ENCODE results near the gene NUDT22. TPM values are rescaled to one million over a fixed set of nuclear protein-coding genes. Genes with fewer than 3 reads are reported as not detected.

NUDT22 gene
- total RNA-seq, 1 donor, result 19.4 TPM

DNA sequence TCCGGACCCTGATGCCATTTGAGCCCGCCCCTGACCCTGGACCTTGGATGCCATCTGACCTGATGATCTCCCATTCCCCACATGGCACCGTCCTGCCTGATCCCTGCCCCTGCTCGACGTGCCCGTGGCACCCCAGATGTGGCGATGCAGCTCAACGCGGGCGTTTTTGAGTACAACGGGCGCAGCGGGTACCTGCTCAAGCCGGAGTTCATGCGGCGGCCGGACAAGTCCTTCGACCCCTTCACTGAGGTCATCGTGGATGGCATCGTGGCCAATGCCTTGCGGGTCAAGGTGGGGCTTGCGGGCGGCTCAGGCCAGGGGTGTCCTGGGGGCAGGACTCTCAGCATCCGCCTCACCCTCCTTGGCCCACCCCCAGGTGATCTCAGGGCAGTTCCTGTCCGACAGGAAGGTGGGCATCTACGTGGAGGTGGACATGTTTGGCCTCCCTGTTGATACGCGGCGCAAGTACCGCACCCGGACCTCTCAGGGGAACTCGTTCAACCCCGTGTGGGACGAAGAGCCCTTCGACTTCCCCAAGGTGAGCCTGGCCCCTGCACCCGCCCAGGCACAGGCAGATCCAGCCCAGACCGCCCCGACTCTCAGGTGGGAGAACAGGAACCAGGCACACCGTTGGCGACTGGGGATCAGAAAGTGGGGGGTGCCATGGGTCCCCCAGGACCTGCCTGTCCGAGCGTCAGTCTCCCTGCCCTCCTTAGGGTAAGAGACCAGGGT is 36.4 kb downstream of the NUDT22 start:
- Histone ChIP-seq H3K4me3 (ENCODE audit: low read length) (no peak overlapping the region), H3K4me1 (ENCODE audit: insufficient read depth, low read length) (peaks cover under 1% of the 10 kb centered on the region), H3K27me3 (ENCODE audit: insufficient read depth, low read length) (no peaks in the 10 kb centered on the region), H3K9me3 (ENCODE audit: low read depth, low read length) (no peaks in the 10 kb centered on the region)

GRCh38 chr11:64263021-64263946 is 37.2 kb downstream of the NUDT22 start:
- H3K9me3 ChIP-seq (ENCODE audit: low read depth, low read length), result no peaks in the 10 kb centered on the region
- H3K4me1 ChIP-seq (ENCODE audit: insufficient read depth, low read length), result peaks cover 9% of the 10 kb centered on the region
- H3K4me3 ChIP-seq (ENCODE audit: low read length), result no peak overlapping the region
- H3K27me3 ChIP-seq (ENCODE audit: insufficient read depth, low read length), result no peaks in the 10 kb centered on the region

DNA sequence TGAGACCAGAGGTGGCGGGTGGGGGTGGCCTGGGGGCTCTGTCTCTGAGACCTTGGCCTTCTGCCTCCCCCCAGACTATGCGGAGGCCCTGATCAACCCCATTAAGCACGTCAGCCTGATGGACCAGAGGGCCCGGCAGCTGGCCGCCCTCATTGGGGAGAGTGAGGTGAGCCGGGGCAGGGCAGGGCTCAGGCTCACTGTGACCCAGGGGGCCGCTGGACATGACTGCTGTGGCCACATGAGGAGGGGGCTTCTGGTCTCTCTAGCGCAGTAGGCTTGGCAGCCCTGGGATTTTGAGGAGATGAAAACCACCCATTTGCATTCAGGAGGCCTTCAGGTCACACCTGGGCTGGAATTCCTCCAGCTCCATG is 37.9 kb downstream of the NUDT22 start:
- Histone ChIP-seq H3K4me1 (ENCODE audit: insufficient read depth, low read length) (peaks cover 16% of the 10 kb centered on the region), H3K4me3 (ENCODE audit: low read length) (no peak overlapping the region), H3K9me3 (ENCODE audit: low read depth, low read length) (no peaks in the 10 kb centered on the region), H3K27me3 (ENCODE audit: insufficient read depth, low read length) (no peaks in the 10 kb centered on the region)

GRCh38 chr11:64264371-64264852 is 38.3 kb downstream of the NUDT22 start:
- no peaks in the 10 kb centered on the region for H3K27me3 ChIP-seq (ENCODE audit: insufficient read depth, low read length)
- H3K4me1 ChIP-seq (ENCODE audit: insufficient read depth, low read length), result peaks cover 20% of the 10 kb centered on the region
- no peaks in the 10 kb centered on the region for H3K9me3 ChIP-seq (ENCODE audit: low read depth, low read length)
- no peak overlapping the region for H3K4me3 ChIP-seq (ENCODE audit: low read length)

GRCh38 chr11:64265176-64266160 is 39.4 kb downstream of the NUDT22 start:
- Histone ChIP-seq H3K4me1 (ENCODE audit: insufficient read depth, low read length) (peaks cover 22% of the 10 kb centered on the region), H3K27me3 (ENCODE audit: insufficient read depth, low read length) (no peaks in the 10 kb centered on the region), H3K9me3 (ENCODE audit: low read depth, low read length) (no peaks in the 10 kb centered on the region), H3K4me3 (ENCODE audit: low read length) (no peak overlapping the region)

- no peak overlapping the region for H3K4me3 ChIP-seq (ENCODE audit: low read length)
- H3K27me3 ChIP-seq (ENCODE audit: insufficient read depth, low read length), result no peaks in the 10 kb centered on the region
- no peaks in the 10 kb centered on the region for H3K9me3 ChIP-seq (ENCODE audit: low read depth, low read length)
- H3K4me1 ChIP-seq (ENCODE audit: insufficient read depth, low read length), result peaks cover 26% of the 10 kb centered on the region
These were observed 40.3 kb downstream of the NUDT22 start for GRCh38 chr11:64266339-64266738.

DNA sequence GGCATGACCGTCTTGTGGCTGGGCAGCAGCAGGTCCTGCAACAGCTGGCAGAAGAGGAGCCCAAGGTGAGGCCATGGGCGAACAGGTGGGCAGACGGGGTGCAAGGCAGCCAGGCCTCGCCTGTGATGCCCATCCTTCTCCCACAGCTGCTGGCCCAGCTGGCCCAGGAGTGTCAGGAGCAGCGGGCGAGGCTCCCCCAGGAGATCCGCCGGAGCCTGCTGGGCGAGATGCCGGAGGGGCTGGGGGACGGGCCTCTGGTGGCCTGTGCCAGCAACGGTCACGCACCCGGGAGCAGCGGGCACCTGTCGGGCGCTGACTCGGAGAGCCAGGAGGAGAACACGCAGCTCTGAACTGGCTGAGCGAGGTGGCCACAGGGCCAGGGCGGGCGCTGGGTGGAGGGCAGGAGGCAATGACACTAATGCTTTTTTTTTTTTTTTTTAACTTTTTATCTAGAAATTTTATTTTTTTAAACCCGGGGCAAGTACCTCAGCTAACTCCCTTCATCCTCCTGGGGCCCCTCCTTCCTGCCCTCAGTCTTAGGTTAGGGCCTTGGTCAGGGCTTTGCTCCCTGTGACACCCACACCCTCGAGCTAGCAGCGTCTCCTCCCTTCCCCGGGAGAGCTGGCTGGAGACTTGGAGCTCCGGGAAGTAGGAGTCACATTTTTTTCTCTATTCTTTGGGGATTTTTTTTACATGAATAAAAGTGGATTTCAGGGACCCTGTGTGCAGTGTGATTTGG is 41.3 kb downstream of the NUDT22 start:
- peaks cover 35% of the 10 kb centered on the region for H3K4me1 ChIP-seq (ENCODE audit: insufficient read depth, low read length)
- no peak overlapping the region for H3K4me3 ChIP-seq (ENCODE audit: low read length)
- no peaks in the 10 kb centered on the region for H3K9me3 ChIP-seq (ENCODE audit: low read depth, low read length)
- H3K27me3 ChIP-seq (ENCODE audit: insufficient read depth, low read length), result no peaks in the 10 kb centered on the region

DNA sequence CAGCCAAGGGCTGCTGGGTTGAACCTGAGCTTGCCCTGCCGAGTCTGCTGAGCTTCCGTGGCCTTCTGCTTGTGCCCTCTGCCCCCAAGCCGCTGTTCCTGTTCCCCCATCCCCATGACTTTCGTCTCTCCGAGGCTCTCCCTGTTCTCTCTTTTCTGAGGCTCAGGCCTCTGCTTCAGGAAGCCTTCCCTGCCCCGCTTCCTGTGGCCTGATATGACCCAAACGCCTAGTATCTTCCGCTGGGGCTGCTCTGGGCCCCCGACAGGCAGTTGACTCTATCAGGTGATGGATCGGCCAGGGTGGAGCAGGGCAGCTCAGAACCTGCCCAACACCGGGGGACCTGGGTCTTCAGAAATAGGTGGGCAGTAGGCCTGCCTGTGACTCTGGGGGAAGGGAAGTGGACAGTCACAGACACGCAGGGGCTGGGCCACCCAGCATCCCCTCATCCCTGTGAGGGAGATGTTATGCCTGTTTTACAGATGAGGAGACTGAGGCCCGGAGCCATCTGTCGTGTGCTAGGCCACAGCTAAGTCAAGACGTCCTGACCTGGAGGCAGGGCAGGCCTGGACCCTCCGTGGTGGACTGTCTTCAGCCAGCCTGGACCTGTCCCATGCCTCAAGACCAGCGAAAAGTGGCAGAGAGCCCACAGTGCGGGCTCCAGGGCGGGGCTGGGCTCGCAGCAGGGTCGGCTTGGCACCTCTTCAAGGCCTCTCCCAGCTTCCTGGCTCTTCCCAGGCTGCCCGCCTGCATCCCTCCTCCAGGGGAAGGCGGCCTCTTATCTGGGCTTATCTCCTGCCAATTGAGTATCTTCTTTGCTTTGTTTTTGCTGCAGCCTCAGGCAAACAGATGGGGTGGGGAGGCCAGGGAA is 42.2 kb downstream of the NUDT22 start:
- Histone ChIP-seq H3K4me1 (ENCODE audit: insufficient read depth, low read length) (peaks cover 35% of the 10 kb centered on the region), H3K4me3 (ENCODE audit: low read length) (peak overlapping the region; percentile 66), H3K27me3 (ENCODE audit: insufficient read depth, low read length) (no peaks in the 10 kb centered on the region), H3K9me3 (ENCODE audit: low read depth, low read length) (no peaks in the 10 kb centered on the region)

DNA sequence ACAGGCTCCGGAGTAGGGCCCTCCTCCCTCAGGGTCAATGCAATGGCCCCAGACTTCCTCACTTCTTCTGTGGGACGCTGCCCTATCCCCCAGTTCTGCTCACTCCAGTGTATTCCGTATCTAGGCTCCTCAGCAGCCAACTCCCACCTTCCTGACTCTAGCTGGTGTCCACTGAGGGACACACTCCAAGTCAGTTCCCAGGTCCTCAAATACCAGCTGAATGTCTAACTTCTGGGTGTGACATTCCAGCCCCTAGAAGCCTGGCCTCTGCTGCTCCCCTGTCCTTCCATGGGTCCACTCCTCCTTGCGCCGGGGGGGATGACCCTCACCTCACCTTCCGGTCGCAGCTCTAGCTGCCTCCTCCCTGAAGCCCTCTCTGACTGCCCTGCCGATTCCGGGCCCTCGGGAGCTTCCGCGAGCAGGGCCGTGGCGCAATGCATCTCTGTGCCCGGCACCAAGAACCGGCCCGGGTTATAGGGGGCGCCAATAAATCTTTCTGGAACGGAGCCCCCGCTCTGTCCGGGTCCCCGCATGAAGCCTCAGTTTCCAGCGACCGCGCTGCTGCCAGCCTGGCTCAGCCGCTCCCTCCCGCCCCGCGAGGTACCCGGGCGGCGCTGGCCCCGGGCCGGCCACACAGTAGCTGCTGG is 42.9 kb downstream of the NUDT22 start:
- Histone ChIP-seq H3K9me3 (ENCODE audit: low read depth, low read length) (no peaks in the 10 kb centered on the region), H3K27me3 (ENCODE audit: insufficient read depth, low read length) (no peaks in the 10 kb centered on the region), H3K4me1 (ENCODE audit: insufficient read depth, low read length) (peaks cover 35% of the 10 kb centered on the region), H3K4me3 (ENCODE audit: low read length) (peak overlapping the region; percentile 66)

DNA sequence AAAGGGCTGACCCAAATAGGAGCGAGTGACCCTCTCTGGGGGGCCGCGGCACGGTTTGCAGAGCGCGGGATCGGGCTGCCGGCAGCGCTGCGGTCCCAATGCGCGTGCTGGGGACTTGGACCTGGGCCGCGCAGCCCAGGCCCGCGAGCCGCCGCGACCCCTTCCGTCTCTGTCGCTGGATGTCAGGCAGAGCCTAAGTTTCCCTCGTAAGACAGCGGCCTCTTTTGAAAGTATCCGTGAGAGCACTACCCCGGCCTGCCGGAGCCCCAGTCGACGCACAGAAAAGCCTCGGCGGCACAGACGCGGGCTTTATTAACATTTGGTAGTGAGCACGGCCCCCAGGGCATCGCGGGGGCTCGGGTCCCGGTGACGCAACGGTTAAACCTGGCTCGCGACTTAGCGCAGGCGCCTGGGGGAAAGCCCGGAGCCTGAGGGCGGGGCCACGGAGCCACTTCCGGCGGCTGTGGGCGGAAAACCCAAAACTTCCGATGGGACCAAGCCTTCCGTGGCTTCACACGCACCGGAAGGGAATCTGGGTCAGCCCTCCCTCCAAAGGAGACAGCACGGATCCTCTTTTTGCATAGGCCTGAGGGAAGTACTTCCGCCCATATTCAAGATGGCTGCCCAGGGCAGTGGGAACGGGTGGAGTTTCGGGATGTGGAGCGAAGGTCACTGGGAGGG is 43.6 kb downstream of the NUDT22 start:
- Histone ChIP-seq H3K9me3 (ENCODE audit: low read depth, low read length) (no peaks in the 10 kb centered on the region), H3K4me1 (ENCODE audit: insufficient read depth, low read length) (peaks cover 35% of the 10 kb centered on the region), H3K27me3 (ENCODE audit: insufficient read depth, low read length) (no peaks in the 10 kb centered on the region), H3K4me3 (ENCODE audit: low read length) (peak overlapping the region; percentile 66)

- H3K4me1 ChIP-seq (ENCODE audit: insufficient read depth, low read length), result peaks cover 15% of the 10 kb centered on the region
- H3K4me3 ChIP-seq (ENCODE audit: low read length), result no peak overlapping the region
- H3K9me3 ChIP-seq (ENCODE audit: low read depth, low read length), result no peaks in the 10 kb centered on the region
- H3K27me3 ChIP-seq (ENCODE audit: insufficient read depth, low read length), result no peaks in the 10 kb centered on the region
These were observed 49.1 kb downstream of the NUDT22 start for GRCh38 chr11:64275031-64275800.

- Histone ChIP-seq H3K4me3 (ENCODE audit: low read length) (no peak overlapping the region), H3K9me3 (ENCODE audit: low read depth, low read length) (no peaks in the 10 kb centered on the region), H3K27me3 (ENCODE audit: insufficient read depth, low read length) (no peaks in the 10 kb centered on the region), H3K4me1 (ENCODE audit: insufficient read depth, low read length) (peaks cover 9% of the 10 kb centered on the region)
These were observed 49.8 kb downstream of the NUDT22 start for GRCh38 chr11:64275841-64276240.
